Measurements from ENCODE around the gene WIPF3. TPM values are rescaled to one million over a fixed set of nuclear protein-coding genes. Genes with fewer than 3 reads are reported as not detected.

Gene WIPF3
- total and polyA plus RNA-seq, 12 donors, result 1.1 to 15.4 (median 6.9) TPM

- Histone ChIP-seq H3K27me3 (no peaks in the 10 kb centered on the region), H3K4me1 (peaks cover 0 to 18% (median 2%) of the 10 kb centered on the region in 9 donors), H3K36me3 (peaks cover 0 to 57% (median 8%) of the 10 kb centered on the region in 9 donors), H3K27ac (no peak overlapping the region), H3K9me3 (no peaks in the 10 kb centered on the region), H3K4me3 (no peak overlapping the region)
- DNase-seq (no peak), ATAC-seq (no peak)
- TF ChIP-seq, protein P1, sequence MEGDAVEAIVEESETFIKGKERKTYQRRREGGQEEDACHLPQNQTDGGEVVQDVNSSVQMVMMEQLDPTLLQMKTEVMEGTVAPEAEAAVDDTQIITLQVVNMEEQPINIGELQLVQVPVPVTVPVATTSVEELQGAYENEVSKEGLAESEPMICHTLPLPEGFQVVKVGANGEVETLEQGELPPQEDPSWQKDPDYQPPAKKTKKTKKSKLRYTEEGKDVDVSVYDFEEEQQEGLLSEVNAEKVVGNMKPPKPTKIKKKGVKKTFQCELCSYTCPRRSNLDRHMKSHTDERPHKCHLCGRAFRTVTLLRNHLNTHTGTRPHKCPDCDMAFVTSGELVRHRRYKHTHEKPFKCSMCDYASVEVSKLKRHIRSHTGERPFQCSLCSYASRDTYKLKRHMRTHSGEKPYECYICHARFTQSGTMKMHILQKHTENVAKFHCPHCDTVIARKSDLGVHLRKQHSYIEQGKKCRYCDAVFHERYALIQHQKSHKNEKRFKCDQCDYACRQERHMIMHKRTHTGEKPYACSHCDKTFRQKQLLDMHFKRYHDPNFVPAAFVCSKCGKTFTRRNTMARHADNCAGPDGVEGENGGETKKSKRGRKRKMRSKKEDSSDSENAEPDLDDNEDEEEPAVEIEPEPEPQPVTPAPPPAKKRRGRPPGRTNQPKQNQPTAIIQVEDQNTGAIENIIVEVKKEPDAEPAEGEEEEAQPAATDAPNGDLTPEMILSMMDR (IDR thresholded peaks at IDR 0.05), result no peak
- 80 to 88% methylated on average over 2 of the region's 2 CpGs for WGBS, 2 donors
- intact Hi-C loops (cut with DNase I), result loop anchor here in 5 of 10 donors (5.0 to 10.0 kb wide), 2 partner anchors 116 to 464 kb away; no protein-coding TSS in a partner anchor
Measured at GRCh38 chr7:29948587-29948986, 142.3 kb downstream of the WIPF3 start.

- Histone ChIP-seq H3K4me1 (peaks cover 0 to 33% (median 8%) of the 10 kb centered on the region in 9 donors), H3K4me3 (no peak overlapping the region), H3K27ac (no peak overlapping the region), H3K36me3 (peaks cover 0 to 45% (median 3%) of the 10 kb centered on the region in 9 donors), H3K27me3 (no peaks in the 10 kb centered on the region), H3K9me3 (no peaks in the 10 kb centered on the region)
- TF ChIP-seq, protein P1 (IDR thresholded peaks at IDR 0.05), result no peak
- 96 to 99% methylated on average over 8 of the region's 8 CpGs for WGBS, 2 donors
- DNase-seq (no peak), ATAC-seq (no peak)
- intact Hi-C loops (cut with DNase I), result no loop called here
Measured at GRCh38 chr7:29950480-29950879, 144.2 kb downstream of the WIPF3 start.

- DNase-seq, result no peak
- ATAC-seq, result no peak
- peaks cover 0 to 38% (median 9%) of the 10 kb centered on the region in 9 donors for H3K4me1 ChIP-seq
- peaks cover 0 to 43% (median 3%) of the 10 kb centered on the region in 9 donors for H3K36me3 ChIP-seq
- H3K27me3 ChIP-seq, result no peaks in the 10 kb centered on the region
- H3K4me3 ChIP-seq, result no peak overlapping the region
- intact Hi-C loops (cut with DNase I), result no loop called here
- 94 to 98% methylated on average over 8 of the region's 8 CpGs for WGBS, 2 donors
- TF ChIP-seq, protein P1 (IDR thresholded peaks at IDR 0.05), result no peak
- no peak overlapping the region for H3K27ac ChIP-seq
- H3K9me3 ChIP-seq, result no peaks in the 10 kb centered on the region
Measured at GRCh38 chr7:29951206-29951605, 144.9 kb downstream of the WIPF3 start.

DNA sequence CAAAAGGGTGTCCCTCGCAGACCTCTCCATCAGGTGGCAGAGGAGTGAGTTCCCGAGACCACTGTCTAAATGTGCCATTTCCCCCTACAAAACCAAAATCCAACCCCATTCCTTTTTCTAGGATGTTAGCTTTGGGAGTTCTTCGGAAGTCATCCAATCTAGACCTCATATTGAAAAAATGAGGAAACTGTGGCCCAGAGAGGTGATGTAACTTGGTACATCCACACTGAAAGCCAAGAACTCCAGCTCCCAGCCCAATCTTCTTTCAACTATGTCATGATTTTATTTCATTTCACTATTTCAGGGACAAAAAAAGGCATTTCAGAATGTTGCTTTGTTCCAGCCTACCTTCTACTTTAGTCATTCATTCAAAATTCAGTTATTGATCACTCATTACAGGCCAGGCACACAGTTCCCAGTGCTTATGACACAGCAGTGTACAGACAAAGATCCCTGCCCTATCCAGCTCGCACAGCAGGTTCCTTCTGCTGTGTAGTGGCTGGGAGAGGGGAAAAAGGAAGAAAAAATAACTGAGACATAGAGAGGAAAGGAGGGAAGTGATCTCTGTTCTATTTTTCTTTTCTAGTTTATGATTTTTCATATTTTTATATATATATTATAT is 147.5 kb downstream of the WIPF3 start:
- Histone ChIP-seq H3K27ac (peak overlapping the region in 4 of 10 donors; percentile 15 to 69 (median 42)), H3K4me3 (no peak overlapping the region), H3K27me3 (no peaks in the 10 kb centered on the region), H3K9me3 (no peaks in the 10 kb centered on the region), H3K36me3 (peaks cover 0 to 37% (median 3%) of the 10 kb centered on the region in 9 donors), H3K4me1 (peaks cover 0 to 31% (median 0%) of the 10 kb centered on the region in 9 donors)
- intact Hi-C loops (cut with DNase I), result no loop called here
- 75 to 85% methylated on average over 4 of the region's 4 CpGs for WGBS, 2 donors
- DNase-seq, result no peak
- peak in 4 of 8 donors; percentile 21 to 69 (median 38) for ATAC-seq
- TF ChIP-seq, protein P1 (IDR thresholded peaks at IDR 0.05), result no peak

Data from heart right ventricle (tissue), 16 donors.